A673 (cell line): ENCODE data around the gene ATAD3C. TPM values are rescaled to one million over a fixed set of nuclear protein-coding genes. Genes with fewer than 3 reads are reported as not detected.
"Not testable (repeated sequence)": the region's sequence is repeated elsewhere in the genome, so short reads cannot be mapped to it uniquely, and the experiment has no call there.

ENCODE experiments used
- BruUV-seq: library from RNA; stranded (reverse); fragments of 400-500 nt; replicated peaks from 2 replicates; lab custom pipeline; 2021; lab: Mats Ljungman, UMichigan
- CTCF ChIA-PET: fragments of 300-600 bp; sonication (Branson Sonifier 250); formaldehyde crosslinking; loops from one replicate; lab custom pipeline; 2022; ENCODE audit warnings: antibody characterized with exemption; lab: Charles Lee
- POLR2A ChIA-PET: fragments of 300-600 bp; sonication (Branson Sonifier 250); formaldehyde crosslinking; loops from one replicate; lab custom pipeline; 2022; ENCODE audit warnings: antibody characterized with exemption; ENCODE audit not compliant: low non-redundant PET; lab: Charles Lee
- DNase-seq: peaks from one replicate; pipeline ENCODE4 v3.0.0-alpha.2; 2015; ENCODE audit warnings: low spot score
- H3K27ac ChIP-seq: fragments of 200-600 bp; sonication (generic); 2 replicates; pipeline ENCODE4 v1.5.1; 2016; ENCODE audit warnings: mixed run types, low read depth, mild to moderate bottlenecking, mixed read lengths, antibody characterized with exemption, low read length; ENCODE audit not compliant: poor library complexity, severe bottlenecking
- H3K27me3 ChIP-seq: fragments of 200-600 bp; sonication (generic); replicated peaks from 2 replicates; pipeline ENCODE4 v1.6.1; 2017; ENCODE audit warnings: mixed run types, low read depth, mild to moderate bottlenecking, mixed read lengths, antibody characterized with exemption, low read length; ENCODE audit not compliant: insufficient read depth, poor library complexity
- H3K36me3 ChIP-seq: fragments of 200-600 bp; sonication (generic); 2 replicates; pipeline ENCODE4 v1.6.1; 2016; ENCODE audit warnings: mixed run types, mild to moderate bottlenecking, mixed read lengths, antibody characterized with exemption, low read length; ENCODE audit not compliant: insufficient read depth, poor library complexity, severe bottlenecking
- H3K4me1 ChIP-seq: fragments of 200-600 bp; sonication (generic); 2 replicates; pipeline ENCODE4 v1.6.1; 2017; ENCODE audit warnings: mixed run types, mild to moderate bottlenecking, mixed read lengths, antibody characterized with exemption, low read length; ENCODE audit not compliant: insufficient read depth, poor library complexity, severe bottlenecking
- H3K4me3 ChIP-seq: fragments of 200-600 bp; sonication (generic); 2 replicates; pipeline ENCODE4 v1.5.1; 2016; ENCODE audit warnings: low read depth, mixed run types, mild to moderate bottlenecking, mixed read lengths, low read length; ENCODE audit not compliant: poor library complexity, severe bottlenecking
- H3K9me3 ChIP-seq: fragments of 200-600 bp; sonication (generic); 2 replicates; pipeline ENCODE4 v1.6.1; 2016; ENCODE audit warnings: mixed run types, low read depth, mild to moderate bottlenecking, mixed read lengths, antibody characterized with exemption, low read length; ENCODE audit not compliant: poor library complexity, severe bottlenecking
- EZH2 ChIP-seq: fragments of 200-600 bp; sonication (generic); IDR thresholded peaks from 2 replicates; pipeline ENCODE4 v1.6.1; 2017; ENCODE audit warnings: borderline replicate concordance, low read depth, mild to moderate bottlenecking, mixed read lengths, antibody characterized with exemption, low read length; ENCODE audit not compliant: poor library complexity, severe bottlenecking
- intact Hi-C: fragments of 100-400 bp; cut with micrococcal nuclease; formaldehyde crosslinking; loops from one replicate; pipeline ENCODE4 v1.10.0; 2022; ENCODE audit not compliant: unreplicated experiment
- total RNA-seq: library from RNA; stranded (reverse); gene quantifications from 2 replicates; pipeline ENCODE4 v1.2.3, GENCODE V29; 2021
- TF ChIP-seq, protein P1 (sequence below): fragments of 300-800, 200-600 bp; sonication (generic); conservative IDR thresholded peaks from 2 replicates; pipeline ENCODE4 v1.5.1; 2017; ENCODE audit warnings: low read depth, mild to moderate bottlenecking, antibody characterized with exemption, low read length, moderate library complexity, mixed read lengths

ATAD3C gene
- total RNA-seq, 1 experiment from 2014 or later = 0.39 TPM

DNA sequence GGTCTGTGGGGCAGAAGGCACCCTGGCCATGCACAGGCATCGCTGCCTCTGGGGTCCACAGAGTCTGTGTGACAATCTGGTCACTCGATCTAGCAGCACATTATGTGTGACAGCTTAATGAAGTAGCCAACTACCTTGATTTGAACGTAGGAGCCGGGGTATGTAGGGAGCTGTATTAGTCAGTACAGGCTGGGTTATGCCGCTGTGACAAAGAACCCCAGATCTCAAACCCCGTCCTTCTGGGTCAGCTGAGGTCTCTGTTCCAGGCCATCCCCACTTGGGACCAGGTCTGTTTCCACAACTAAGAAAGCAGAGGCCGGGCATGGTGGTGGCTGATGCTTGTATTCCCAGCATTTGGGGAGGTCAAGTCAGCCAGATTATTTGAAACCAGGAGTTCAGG, 13.8 kb downstream of the ATAD3C start:
- H3K4me3 ChIP-seq = no peak overlapping the region
- POLR2A ChIA-PET = no interaction called here
- no peak for DNase-seq
- intact Hi-C loops = no loop called here
- H3K9me3 ChIP-seq = no peaks in the 10 kb centered on the region
- BruUV-seq = no TSS peak
- no peaks in the 10 kb centered on the region for H3K36me3 ChIP-seq
- no peaks in the 10 kb centered on the region for H3K4me1 ChIP-seq
- no peak for TF ChIP-seq EZH2
- TF ChIP-seq, protein P1, sequence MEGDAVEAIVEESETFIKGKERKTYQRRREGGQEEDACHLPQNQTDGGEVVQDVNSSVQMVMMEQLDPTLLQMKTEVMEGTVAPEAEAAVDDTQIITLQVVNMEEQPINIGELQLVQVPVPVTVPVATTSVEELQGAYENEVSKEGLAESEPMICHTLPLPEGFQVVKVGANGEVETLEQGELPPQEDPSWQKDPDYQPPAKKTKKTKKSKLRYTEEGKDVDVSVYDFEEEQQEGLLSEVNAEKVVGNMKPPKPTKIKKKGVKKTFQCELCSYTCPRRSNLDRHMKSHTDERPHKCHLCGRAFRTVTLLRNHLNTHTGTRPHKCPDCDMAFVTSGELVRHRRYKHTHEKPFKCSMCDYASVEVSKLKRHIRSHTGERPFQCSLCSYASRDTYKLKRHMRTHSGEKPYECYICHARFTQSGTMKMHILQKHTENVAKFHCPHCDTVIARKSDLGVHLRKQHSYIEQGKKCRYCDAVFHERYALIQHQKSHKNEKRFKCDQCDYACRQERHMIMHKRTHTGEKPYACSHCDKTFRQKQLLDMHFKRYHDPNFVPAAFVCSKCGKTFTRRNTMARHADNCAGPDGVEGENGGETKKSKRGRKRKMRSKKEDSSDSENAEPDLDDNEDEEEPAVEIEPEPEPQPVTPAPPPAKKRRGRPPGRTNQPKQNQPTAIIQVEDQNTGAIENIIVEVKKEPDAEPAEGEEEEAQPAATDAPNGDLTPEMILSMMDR = no peak
- CTCF ChIA-PET = no interaction called here
- H3K27me3 ChIP-seq = no peaks in the 10 kb centered on the region
- no peak overlapping the region for H3K27ac ChIP-seq

DNA sequence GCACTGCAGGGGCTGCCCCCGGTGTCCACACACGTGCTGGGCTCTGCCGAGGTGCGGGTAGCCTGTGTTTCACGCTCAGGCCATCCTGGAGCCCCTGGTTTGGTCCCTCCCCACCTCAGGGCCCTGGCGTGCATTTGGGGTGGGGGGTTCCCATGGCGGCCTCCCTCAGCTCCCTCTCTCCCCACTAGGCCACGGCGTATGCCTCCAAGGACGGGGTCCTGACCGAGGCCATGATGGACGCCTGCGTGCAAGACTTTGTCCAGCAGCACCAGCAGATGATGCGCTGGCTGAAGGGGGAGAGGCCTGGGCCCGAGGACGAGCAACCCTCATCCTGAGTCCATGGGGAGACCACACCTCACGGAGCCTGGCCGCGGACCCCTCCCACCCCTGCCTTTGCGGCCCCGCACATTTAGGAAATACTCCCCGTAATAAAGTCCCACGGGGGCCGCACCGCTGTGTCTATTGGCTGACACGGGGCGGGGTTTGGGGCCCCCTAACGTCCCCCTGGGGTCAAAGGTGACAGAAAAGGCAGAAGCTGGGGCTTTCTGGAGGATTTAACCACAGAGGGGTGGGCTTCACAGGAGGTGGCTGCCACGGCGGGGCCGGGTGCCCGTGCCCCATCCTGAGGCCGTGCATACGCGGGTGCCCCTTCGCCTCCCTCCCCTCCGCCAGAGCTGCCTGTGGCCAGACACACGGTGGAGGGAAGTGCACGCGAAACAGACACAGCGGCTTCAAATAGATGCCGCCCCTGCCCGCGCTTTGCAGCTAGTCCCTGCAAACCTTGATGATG, 18.9 kb downstream of the ATAD3C start:
- H3K4me1 ChIP-seq, BruUV-seq, POLR2A ChIA-PET, H3K27ac ChIP-seq, CTCF ChIA-PET, intact Hi-C loops, H3K27me3 ChIP-seq, DNase-seq, H3K9me3 ChIP-seq, H3K36me3 ChIP-seq, H3K4me3 ChIP-seq: not testable (repeated sequence)

DNA sequence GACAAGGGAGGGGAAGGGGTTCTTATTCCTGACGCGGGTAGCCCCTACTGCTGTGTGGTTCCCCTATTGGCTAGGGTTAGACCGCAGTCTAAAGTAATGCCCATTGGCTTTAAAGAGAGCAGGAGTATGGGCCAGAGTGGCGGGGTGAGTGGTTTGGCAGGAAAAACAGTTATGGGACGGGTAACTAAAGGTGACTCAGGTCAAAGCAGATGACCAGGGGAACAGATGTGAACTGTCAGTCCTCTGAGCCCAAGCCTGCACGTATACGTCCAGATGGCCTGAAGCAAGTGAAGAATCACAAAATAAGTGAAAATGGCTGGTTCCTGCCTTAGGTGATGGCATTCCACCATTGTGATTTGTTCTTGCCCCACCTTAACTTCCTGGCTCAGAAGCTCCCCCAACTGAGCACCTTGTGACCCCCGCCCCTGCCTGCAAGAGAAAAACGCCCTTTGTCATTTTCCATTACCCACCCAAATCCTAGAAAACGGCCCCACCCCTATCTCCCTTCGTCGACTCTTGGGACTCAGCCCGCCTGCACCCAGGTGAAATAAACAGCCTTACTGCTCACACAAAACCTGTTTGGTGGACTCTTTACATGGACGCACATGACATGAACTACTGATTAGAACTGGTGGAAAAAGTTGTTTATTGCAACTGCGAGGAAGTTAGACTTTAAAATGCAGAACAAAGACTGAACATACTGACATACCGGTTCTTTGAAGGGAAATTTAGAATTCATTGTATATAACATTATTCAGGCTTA, 21.3 kb downstream of the ATAD3C start:
- ChIA-PET CTCF (no interaction called here), POLR2A (no interaction called here)
- no peaks in the 10 kb centered on the region for H3K27me3 ChIP-seq
- H3K27ac ChIP-seq = peak overlapping the region; percentile 77
- no peaks in the 10 kb centered on the region for H3K36me3 ChIP-seq
- H3K4me1 ChIP-seq = peaks cover 2% of the 10 kb centered on the region
- no peak for DNase-seq
- TSS peak; percentile 96 for BruUV-seq
- H3K9me3 ChIP-seq = no peaks in the 10 kb centered on the region
- intact Hi-C loops = no loop called here
- TF ChIP-seq, protein P1 = no peak
- TF ChIP-seq EZH2 = no peak
- H3K4me3 ChIP-seq = peak overlapping the region; percentile 77
